Activated naive CD8-positive, alpha-beta T cell treated with anti-CD3 and anti-CD28 coated beads, Interleukin-2, amount 10 ng/mL, durations not matched to agents 7 days and 5 days (primary cell): ENCODE data around the gene RAB11FIP2. TPM values are rescaled to one million over a fixed set of nuclear protein-coding genes. Genes with fewer than 3 reads are reported as not detected.

Experiments
- ATAC-seq: fragments of 150-1000 bp; cut with Tn5 transposase; one replicate; pipeline ENCODE4 v1.10.0; 2021; ENCODE audit warnings: low read depth, moderate library complexity
- POLR2A ChIA-PET: fragments of 350-600 bp; sonication (Branson Sonifier 250); formaldehyde crosslinking; loops from one replicate; lab custom pipeline; 2021; ENCODE audit warnings: antibody characterized with exemption; lab: Charles Lee
- DNase-seq: peaks from one replicate; pipeline ENCODE4 v3.0.0; 2021
- H3K27ac Mint-ChIP-seq: one replicate; pipeline ENCODE4 v1.8.0; 2022; ENCODE audit warnings: mild to moderate bottlenecking, mixed read lengths
- H3K27me3 Mint-ChIP-seq: one replicate; pipeline ENCODE4 v1.8.0; 2022; ENCODE audit warnings: mild to moderate bottlenecking, moderate library complexity, mixed read lengths
- H3K36me3 Mint-ChIP-seq: one replicate; pipeline ENCODE4 v1.8.0; 2021; ENCODE audit warnings: mild to moderate bottlenecking, mixed read lengths
- H3K4me1 Mint-ChIP-seq: one replicate; pipeline ENCODE4 v1.8.0; 2021; ENCODE audit warnings: mixed read lengths
- H3K4me3 Mint-ChIP-seq: one replicate; pipeline ENCODE4 v1.8.0; 2022; ENCODE audit warnings: mild to moderate bottlenecking, moderate library complexity, mixed read lengths
- H3K9me3 Mint-ChIP-seq: one replicate; pipeline ENCODE4 v1.8.0; 2021; ENCODE audit warnings: mixed read lengths
- total RNA-seq, 2 experiments: library from RNA; stranded (reverse); gene quantifications; one replicate each; pipeline ENCODE4 v1.2.3, GENCODE V29; 2021

The RAB11FIP2 gene
- total RNA-seq, 2 experiments from 2014 or later = 19.1 to 23.6 TPM

DNA sequence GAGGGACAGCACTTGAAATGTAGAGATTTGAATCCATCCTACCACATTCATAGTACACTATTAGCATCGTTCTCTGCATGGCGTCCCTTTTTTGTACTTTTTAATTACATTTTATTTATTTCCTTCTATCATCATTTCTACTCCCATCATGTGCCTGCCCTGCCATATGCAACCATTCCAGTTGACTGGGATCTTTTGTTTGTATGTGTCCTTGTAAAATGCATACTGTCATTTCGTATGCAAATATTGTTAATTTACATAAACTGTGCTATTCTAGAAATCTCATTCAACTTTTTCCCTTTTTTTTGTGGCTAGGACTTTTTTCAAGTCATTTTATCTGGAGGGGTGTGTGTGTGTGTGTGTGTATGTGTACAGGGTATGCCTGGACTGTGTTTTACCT lies 57.9 kb downstream of the RAB11FIP2 start:
- Mint-ChIP-seq H3K36me3 (peaks cover 7% of the 10 kb centered on the region), H3K27me3 (no peaks in the 10 kb centered on the region), H3K4me1 (no peaks in the 10 kb centered on the region), H3K4me3 (no peak overlapping the region), H3K9me3 (peaks cover 9% of the 10 kb centered on the region), H3K27ac (no peak overlapping the region)
- no peak for DNase-seq
- ATAC-seq = no peak
- POLR2A ChIA-PET = no interaction called here

DNA sequence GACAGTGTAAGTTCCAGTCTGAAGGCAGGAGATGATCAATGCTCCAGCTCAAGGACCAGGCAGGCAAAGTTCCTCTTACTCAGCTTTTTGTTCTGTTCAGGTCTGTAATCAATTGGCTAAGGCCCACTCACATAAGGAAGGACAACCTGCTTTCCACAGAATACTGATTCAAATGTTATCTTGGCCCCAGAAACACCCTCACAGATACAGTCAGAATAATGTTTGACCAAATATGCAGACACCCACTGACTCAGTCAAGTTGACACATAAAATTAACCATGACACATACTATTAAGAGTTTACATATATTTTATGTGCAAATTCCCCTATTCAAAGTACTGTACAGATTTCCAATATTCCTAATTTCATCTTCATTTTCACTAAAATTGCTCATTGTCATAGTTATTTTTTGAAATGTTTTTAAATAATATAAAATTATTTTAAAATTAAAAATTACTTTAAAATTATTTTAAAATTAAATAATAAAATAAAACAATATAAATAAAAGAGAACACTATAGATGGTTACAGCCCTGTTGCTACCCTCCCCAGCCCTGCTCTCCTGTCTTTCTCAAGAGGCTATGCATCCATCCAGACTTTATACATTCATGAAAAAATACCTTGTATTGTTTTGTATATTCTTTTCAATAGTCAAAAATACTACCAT lies 59.4 kb downstream of the RAB11FIP2 start:
- no peak for ATAC-seq
- Mint-ChIP-seq H3K27me3 (no peaks in the 10 kb centered on the region), H3K27ac (no peak overlapping the region), H3K4me1 (no peaks in the 10 kb centered on the region), H3K9me3 (peaks cover 9% of the 10 kb centered on the region), H3K36me3 (peaks cover 7% of the 10 kb centered on the region), H3K4me3 (no peak overlapping the region)
- POLR2A ChIA-PET = no interaction called here
- no peak for DNase-seq

DNA sequence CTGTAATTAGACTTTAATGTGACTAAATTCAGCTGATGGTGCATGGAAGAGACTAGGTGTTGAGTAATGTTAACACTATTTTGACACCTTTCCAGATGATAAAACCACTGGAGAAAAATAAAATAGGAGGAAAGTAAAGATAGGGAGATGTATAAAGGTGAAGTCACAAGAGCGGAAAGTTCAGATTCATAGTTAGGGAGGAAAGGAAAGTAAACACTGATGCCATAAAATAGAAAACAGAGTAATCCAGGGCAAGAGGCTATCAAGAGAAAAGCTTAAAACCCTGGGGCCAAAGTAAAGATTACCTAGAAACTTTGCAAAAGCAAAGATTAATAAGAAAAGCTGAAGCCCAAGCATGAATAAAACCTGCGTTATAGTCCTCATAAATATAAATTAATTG lies 62.8 kb downstream of the RAB11FIP2 start:
- H3K4me1 Mint-ChIP-seq = no peaks in the 10 kb centered on the region
- H3K27ac Mint-ChIP-seq = no peak overlapping the region
- peaks cover 9% of the 10 kb centered on the region for H3K9me3 Mint-ChIP-seq
- POLR2A ChIA-PET = no interaction called here
- no peak overlapping the region for H3K4me3 Mint-ChIP-seq
- no peak for DNase-seq
- H3K27me3 Mint-ChIP-seq = no peaks in the 10 kb centered on the region
- ATAC-seq = no peak
- H3K36me3 Mint-ChIP-seq = peaks cover 4% of the 10 kb centered on the region

DNA sequence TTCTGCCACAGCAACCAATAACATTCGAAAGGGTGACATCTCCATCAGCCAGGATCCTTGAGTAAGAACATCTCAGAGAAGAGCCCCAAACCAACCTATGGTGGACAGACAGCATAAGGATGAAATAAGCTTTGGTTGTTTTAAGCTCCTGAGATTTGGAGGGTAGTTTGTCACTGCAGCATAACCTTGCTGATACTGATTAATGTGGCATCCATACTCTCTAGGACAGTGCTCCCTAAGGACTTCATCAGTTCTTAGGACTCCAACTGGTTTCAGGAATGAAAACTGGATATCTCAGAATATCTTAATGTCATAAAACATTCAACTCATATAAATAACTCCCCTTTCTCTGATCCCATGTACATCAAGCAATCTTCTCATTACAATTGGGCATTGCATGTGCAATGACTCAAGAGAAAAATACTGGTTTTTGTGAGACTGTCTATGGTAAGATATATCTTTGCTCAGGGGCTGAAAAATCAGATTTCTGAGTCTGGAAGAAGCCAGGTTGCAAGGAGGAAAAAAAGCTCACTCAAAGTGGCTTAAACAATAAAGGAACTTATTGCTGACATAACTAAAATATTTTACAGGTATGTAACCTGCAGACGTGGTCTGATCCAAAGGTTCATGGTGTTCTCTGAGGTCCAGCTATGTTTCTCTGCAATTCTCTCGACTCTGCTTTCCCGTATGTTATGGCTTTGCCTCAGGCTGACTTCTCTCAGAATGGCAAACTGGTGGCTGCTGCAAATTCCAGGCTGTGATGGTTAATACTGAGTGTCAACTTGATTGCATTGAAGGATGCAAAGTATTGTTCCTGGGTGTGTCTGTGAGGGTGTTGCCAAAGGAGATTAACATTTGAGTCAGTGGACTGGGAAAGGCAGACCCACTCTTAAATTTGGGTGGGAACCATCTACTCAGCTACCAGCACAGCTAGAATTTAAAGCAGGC lies 65.7 kb downstream of the RAB11FIP2 start:
- Mint-ChIP-seq H3K4me3 (no peak overlapping the region), H3K9me3 (peaks cover 2% of the 10 kb centered on the region), H3K27me3 (peaks cover 3% of the 10 kb centered on the region), H3K4me1 (no peaks in the 10 kb centered on the region), H3K27ac (no peak overlapping the region), H3K36me3 (no peaks in the 10 kb centered on the region)
- DNase-seq (no peak), ATAC-seq (no peak)
- POLR2A ChIA-PET = no interaction called here

DNA sequence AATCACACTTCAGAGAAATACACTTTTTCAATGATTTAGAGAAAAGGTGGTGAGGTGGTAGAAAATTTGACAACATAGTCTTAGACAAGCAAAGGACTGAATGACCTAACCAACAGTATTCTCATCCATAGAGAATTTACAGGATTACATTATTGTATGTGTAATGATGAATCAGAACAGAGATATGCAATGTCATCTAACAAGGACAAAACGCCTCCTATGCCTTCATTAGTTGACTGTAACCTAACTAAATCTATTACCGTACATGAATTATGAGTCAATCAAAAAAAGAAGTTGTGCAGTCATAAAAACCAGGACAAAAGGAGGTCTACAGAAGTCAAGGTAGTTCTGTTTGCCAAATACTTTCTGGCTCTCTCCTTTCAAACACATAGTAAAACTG lies 66.5 kb downstream of the RAB11FIP2 start:
- DNase-seq (no peak), ATAC-seq (no peak)
- Mint-ChIP-seq H3K4me3 (no peak overlapping the region), H3K9me3 (peaks cover 2% of the 10 kb centered on the region), H3K27me3 (peaks cover 4% of the 10 kb centered on the region), H3K36me3 (no peaks in the 10 kb centered on the region), H3K4me1 (no peaks in the 10 kb centered on the region), H3K27ac (no peak overlapping the region)
- POLR2A ChIA-PET = no interaction called here

DNA sequence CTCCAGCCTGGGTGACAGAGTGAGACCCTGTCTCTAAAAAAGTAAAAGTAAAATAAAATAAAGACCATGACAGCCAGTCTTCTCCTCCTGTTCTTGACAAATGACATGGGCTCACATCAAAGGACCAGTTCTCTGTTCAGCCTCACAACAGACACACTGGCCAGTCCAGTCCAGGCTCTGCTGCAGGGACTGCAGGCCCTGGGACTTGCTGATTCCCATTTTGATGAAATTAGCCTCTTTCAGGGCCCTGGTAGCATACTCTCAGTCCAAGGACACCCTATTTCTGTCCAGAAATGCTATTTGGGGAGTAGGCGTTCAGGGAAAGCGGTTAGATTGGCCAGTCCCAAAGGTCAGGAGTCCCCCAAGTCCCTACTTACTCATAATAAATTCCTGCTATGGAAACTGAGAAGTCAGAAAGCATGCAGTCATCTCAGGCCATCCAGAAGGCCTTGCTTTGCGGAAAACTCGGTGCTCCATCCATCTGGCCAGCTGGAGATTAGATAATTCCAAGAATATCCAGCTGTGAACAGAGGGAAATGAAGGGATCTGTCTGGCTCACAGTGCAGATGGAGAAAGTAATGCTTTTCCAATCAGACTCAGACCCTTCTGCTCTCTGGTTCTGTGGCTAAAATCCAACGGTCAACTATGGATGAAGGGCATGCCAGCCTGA lies 74.4 kb downstream of the RAB11FIP2 start:
- no peak overlapping the region for H3K4me3 Mint-ChIP-seq
- ATAC-seq (no peak), DNase-seq (no peak)
- no peaks in the 10 kb centered on the region for H3K36me3 Mint-ChIP-seq
- H3K27ac Mint-ChIP-seq = no peak overlapping the region
- peaks cover 10% of the 10 kb centered on the region for H3K27me3 Mint-ChIP-seq
- H3K9me3 Mint-ChIP-seq = peaks cover 1% of the 10 kb centered on the region
- POLR2A ChIA-PET = no interaction called here
- H3K4me1 Mint-ChIP-seq = no peaks in the 10 kb centered on the region

DNA sequence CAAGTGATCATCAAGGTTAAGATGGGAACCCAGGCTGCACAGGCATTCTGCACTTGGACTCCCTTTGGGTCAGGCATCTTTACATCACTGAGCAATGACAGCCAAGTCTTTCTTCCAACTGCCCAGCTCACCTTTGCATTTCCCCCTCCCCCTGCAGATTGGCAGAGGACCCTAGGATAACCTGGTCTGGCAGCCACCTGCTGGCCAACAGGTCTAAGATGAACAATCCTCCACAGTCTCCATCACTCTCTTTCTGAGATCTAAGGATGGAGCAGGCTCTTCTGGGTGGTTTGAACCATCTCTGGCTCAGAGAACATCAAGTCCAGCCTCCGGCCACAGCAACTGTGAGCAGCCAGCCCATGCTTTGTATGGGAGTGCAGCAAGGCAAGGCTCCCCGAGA lies 75.8 kb downstream of the RAB11FIP2 start:
- DNase-seq (no peak), ATAC-seq (no peak)
- H3K36me3 Mint-ChIP-seq = no peaks in the 10 kb centered on the region
- H3K27ac Mint-ChIP-seq = no peak overlapping the region
- H3K9me3 Mint-ChIP-seq = peaks cover 1% of the 10 kb centered on the region
- POLR2A ChIA-PET = no interaction called here
- peaks cover 11% of the 10 kb centered on the region for H3K27me3 Mint-ChIP-seq
- no peaks in the 10 kb centered on the region for H3K4me1 Mint-ChIP-seq
- H3K4me3 Mint-ChIP-seq = no peak overlapping the region

DNA sequence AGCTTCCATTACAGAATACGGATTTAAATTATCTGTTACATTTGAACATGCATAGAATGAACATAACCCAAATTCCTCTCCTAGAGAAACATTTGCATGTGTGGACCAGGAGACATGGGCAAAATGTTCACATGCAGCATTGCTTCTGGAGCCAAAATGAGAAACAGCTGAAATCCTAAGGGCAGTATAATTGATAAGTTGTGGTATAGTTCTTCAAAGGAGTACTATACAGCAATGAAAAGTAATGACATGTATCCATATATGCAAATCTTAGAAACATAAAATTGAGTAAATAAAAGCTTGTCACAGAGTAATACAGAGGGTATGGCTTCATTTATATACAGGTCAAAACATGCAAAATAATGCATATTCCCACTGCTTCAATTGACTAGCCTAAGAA lies 77.1 kb downstream of the RAB11FIP2 start:
- DNase-seq = no peak
- Mint-ChIP-seq H3K4me3 (no peak overlapping the region), H3K27ac (no peak overlapping the region), H3K36me3 (no peaks in the 10 kb centered on the region), H3K27me3 (peaks cover 9% of the 10 kb centered on the region), H3K4me1 (no peaks in the 10 kb centered on the region), H3K9me3 (peaks cover 1% of the 10 kb centered on the region)
- ATAC-seq = no peak
- POLR2A ChIA-PET = no interaction called here

DNA sequence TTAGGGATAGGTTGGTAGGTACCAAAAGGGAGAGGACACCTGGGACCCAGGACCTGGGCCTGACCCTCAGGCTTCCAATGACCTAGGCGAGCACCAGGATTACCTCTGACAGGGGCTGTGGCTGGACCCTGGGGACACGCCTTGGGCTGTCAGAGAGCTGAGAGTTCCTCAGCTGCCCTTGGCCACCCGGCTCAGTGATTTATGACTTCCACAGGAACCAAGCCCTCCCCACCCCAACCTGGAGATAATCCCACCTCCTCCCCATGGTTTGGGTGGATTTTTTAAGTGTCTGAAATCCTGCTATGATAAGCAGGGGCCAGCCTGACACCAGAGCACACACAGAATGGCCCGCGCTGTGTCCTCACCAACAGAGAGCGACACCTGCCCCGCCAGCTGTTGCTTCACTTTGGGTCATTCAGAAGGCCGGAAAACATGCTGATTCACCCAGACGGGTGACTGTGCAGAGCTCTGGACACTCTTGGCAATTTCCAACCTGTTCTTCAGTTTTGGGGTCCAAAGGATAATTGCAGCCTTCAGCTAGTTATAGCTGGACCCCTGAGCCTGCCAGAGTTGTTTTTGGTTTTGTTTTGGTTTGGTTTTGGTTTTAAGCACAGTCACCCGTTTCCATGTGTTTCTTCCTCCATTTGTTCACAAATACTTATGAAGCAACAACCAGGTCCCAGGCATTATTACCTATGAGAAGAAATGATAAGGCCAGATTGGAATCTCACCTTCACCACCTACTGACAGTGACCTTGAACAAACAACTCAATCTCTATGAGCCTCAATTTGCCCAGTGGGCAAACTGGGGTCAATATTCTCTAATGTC lies 78.2 kb downstream of the RAB11FIP2 start:
- Mint-ChIP-seq H3K27ac (no peak overlapping the region), H3K27me3 (peaks cover 5% of the 10 kb centered on the region), H3K36me3 (no peaks in the 10 kb centered on the region), H3K9me3 (peaks cover 1% of the 10 kb centered on the region), H3K4me3 (no peak overlapping the region), H3K4me1 (no peaks in the 10 kb centered on the region)
- DNase-seq = no peak
- POLR2A ChIA-PET = no interaction called here
- ATAC-seq = no peak

DNA sequence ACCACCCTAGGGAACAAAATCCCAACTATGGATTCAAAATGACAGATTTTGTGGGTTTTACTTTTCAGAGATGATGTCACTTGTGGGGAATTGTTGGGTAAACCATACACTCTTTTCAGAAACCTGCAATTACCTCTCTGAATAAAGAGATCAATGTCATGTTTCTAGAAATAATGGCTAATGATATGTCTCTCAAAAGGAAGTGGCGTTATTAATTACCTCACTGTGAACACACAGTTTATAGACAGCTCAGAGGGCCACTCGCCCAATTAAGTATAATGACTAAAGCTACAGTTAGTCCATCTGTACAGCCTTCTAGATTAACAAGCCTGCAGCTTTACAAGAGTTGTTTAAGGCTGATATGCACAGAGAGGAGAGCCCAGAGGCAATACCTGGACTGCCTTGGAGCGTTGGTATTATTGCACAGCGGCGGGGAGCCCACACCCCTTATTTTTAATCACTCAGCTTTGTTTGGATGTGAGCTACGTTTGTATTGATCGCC lies 79.5 kb downstream of the RAB11FIP2 start:
- Mint-ChIP-seq H3K4me3 (no peak overlapping the region), H3K9me3 (peaks cover 1% of the 10 kb centered on the region), H3K36me3 (no peaks in the 10 kb centered on the region), H3K27me3 (peaks cover 4% of the 10 kb centered on the region), H3K27ac (no peak overlapping the region), H3K4me1 (no peaks in the 10 kb centered on the region)
- POLR2A ChIA-PET = no interaction called here
- ATAC-seq (no peak), DNase-seq (no peak)

DNA sequence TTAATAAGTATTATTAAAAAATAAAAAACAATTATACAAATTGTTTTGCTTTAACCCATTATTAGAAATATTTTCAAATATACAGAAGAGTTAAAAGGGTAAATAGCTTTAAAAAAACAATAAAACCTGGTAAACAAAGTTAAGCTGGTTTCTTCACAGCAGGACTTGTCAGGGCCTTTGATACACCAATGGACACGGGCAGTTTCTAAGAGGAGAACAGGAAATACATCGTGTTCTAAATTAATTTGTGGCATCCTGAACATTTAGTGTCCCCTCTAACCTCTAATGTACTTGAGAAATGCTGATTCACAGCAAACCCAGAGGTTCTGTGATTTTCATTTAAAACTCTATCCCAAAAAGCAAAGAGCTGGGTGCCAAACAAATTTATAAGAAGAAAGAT lies 80.8 kb downstream of the RAB11FIP2 start:
- POLR2A ChIA-PET = no interaction called here
- no peaks in the 10 kb centered on the region for H3K36me3 Mint-ChIP-seq
- no peaks in the 10 kb centered on the region for H3K4me1 Mint-ChIP-seq
- H3K27ac Mint-ChIP-seq = no peak overlapping the region
- no peak overlapping the region for H3K4me3 Mint-ChIP-seq
- peaks cover 4% of the 10 kb centered on the region for H3K27me3 Mint-ChIP-seq
- H3K9me3 Mint-ChIP-seq = peaks cover 1% of the 10 kb centered on the region
- DNase-seq (no peak), ATAC-seq (no peak)

DNA sequence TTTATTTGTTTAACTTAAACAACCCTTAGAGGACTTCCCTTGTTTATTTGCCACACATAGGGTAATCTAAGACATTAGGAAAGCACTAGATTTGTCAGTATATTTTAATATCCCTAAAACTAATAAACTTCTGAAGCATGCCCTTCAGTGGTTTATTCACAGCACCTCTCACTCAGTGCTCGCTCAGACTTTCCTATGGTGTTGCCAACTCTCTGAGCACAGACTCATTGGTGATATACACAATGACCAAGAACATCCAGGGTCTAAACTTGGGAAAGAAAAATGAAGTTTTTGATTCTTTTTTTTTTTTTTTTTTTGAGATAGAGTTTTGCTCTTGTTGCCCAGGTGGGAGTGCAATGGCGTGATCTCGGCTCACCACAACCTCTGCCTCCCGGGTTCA lies 82.2 kb downstream of the RAB11FIP2 start:
- H3K9me3 Mint-ChIP-seq = no peaks in the 10 kb centered on the region
- H3K36me3 Mint-ChIP-seq = no peaks in the 10 kb centered on the region
- H3K4me1 Mint-ChIP-seq = no peaks in the 10 kb centered on the region
- ATAC-seq (no peak), DNase-seq (no peak)
- H3K27me3 Mint-ChIP-seq = peaks cover 8% of the 10 kb centered on the region
- POLR2A ChIA-PET = no interaction called here
- no peak overlapping the region for H3K27ac Mint-ChIP-seq
- no peak overlapping the region for H3K4me3 Mint-ChIP-seq
